Right lobe of liver (tissue), 4 donors: Measurements from ENCODE around the gene NBAS.

Source experiments
- POLR2A ChIP-seq: fragments of 450-650 bp; IDR thresholded peaks from one replicate; pipeline ENCODE4 v1.6.1; 2017; ENCODE audit warnings: antibody characterized with exemption, mild to moderate bottlenecking
- TF ChIP-seq, protein P1 (sequence below), 4 donors: fragments of 200-600 bp in 3 of 4; fragments of 450-650 bp in 1 of 4; IDR thresholded peaks; one replicate each; pipeline versions ENCODE4 v1.5.1 to v1.8.0; 2016 to 2022; ENCODE audit warnings: antibody characterized with exemption in 4 of 4, mild to moderate bottlenecking in 2 of 4
- donor health status: DM: no; HTN: no; CAD: no.
- donor health status: DM: no; HTN: no; CAD: no.
- donor health status: DM: no; HTN: yes; CAD: no.

DNA sequence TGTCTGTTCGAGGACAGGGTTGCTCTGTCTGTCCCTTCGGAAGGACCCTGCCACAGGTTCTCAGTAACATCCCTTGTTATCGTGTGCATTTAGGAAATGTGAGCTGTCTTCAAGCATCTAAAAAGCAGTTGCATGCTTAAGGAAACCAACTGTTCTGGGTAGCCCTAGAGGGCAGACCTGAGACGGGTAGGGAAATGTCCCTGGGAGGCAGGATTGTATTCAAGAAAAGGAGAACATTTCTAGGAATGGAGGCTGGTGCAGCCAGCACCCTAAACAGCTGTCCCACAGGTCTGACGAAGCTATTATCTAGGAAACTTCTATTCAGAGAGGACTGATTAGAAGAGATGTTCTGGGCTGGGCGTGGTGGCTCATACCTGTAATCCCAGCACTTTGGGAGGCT, 414.2 kb downstream of the NBAS start:
- no peak for TF ChIP-seq POLR2A
- TF ChIP-seq, protein P1, sequence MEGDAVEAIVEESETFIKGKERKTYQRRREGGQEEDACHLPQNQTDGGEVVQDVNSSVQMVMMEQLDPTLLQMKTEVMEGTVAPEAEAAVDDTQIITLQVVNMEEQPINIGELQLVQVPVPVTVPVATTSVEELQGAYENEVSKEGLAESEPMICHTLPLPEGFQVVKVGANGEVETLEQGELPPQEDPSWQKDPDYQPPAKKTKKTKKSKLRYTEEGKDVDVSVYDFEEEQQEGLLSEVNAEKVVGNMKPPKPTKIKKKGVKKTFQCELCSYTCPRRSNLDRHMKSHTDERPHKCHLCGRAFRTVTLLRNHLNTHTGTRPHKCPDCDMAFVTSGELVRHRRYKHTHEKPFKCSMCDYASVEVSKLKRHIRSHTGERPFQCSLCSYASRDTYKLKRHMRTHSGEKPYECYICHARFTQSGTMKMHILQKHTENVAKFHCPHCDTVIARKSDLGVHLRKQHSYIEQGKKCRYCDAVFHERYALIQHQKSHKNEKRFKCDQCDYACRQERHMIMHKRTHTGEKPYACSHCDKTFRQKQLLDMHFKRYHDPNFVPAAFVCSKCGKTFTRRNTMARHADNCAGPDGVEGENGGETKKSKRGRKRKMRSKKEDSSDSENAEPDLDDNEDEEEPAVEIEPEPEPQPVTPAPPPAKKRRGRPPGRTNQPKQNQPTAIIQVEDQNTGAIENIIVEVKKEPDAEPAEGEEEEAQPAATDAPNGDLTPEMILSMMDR (IDR thresholded peaks at IDR 0.05), result no peak
